ENCODE data around the gene HOXA2.

HOXA2 gene

GRCh38 chr7:27121684-27122076, 19.2 kb upstream of the HOXA2 start:
- TF ChIP-seq POU2F2 (IDR thresholded peaks at IDR 0.05; ENCODE audit: low read depth, low read length) (no peak), PAX5 (IDR thresholded peaks at IDR 0.05; ENCODE audit: insufficient read depth, low read length, severe bottlenecking) (no peak), SPI1 (IDR thresholded peaks at IDR 0.05; ENCODE audit: low read depth, low read length) (no peak), POLR2A (IDR thresholded peaks at IDR 0.05; ENCODE audit: low read depth, low read length) (no peak), TAF1 (IDR thresholded peaks at IDR 0.05; ENCODE audit: low read depth, low read length) (no peak), POLR2AphosphoS5 (IDR thresholded peaks at IDR 0.05; ENCODE audit: low read depth, low read length) (no peak)
- FAIRE-seq (no peak), DNase-seq (ENCODE audit: insufficient read length, low spot score) (no peak)

GRCh38 chr7:27119412-27119911, 17.0 kb upstream of the HOXA2 start:
- no peak for FAIRE-seq
- no peak for TF ChIP-seq POLR2AphosphoS5 (IDR thresholded peaks at IDR 0.05; ENCODE audit: low read depth, low read length)
- TF ChIP-seq PAX5 (IDR thresholded peaks at IDR 0.05; ENCODE audit: insufficient read depth, low read length, severe bottlenecking) = no peak
- TF ChIP-seq POLR2A (IDR thresholded peaks at IDR 0.05; ENCODE audit: low read depth, low read length) = no peak
- TF ChIP-seq POU2F2 (IDR thresholded peaks at IDR 0.05; ENCODE audit: low read depth, low read length) = no peak
- no peak for TF ChIP-seq TAF1 (IDR thresholded peaks at IDR 0.05; ENCODE audit: low read depth, low read length)
- TF ChIP-seq SPI1 (IDR thresholded peaks at IDR 0.05; ENCODE audit: low read depth, low read length) = no peak
- DNase-seq (ENCODE audit: insufficient read length, low spot score) = no peak

- TF ChIP-seq POU2F2 (IDR thresholded peaks at IDR 0.05; ENCODE audit: low read depth, low read length) (no peak), TAF1 (IDR thresholded peaks at IDR 0.05; ENCODE audit: low read depth, low read length) (no peak), SPI1 (IDR thresholded peaks at IDR 0.05; ENCODE audit: low read depth, low read length) (no peak), PAX5 (IDR thresholded peaks at IDR 0.05; ENCODE audit: insufficient read depth, low read length, severe bottlenecking) (no peak), POLR2AphosphoS5 (IDR thresholded peaks at IDR 0.05; ENCODE audit: low read depth, low read length) (no peak), POLR2A (IDR thresholded peaks at IDR 0.05; ENCODE audit: low read depth, low read length) (no peak)
- FAIRE-seq = no peak
Observed at GRCh38 chr7:27118580-27118979, 16.1 kb upstream of the HOXA2 start.

GRCh38 chr7:27117887-27118491, 15.5 kb upstream of the HOXA2 start:
- FAIRE-seq (no peak), DNase-seq (ENCODE audit: insufficient read length, low spot score) (no peak)
- TF ChIP-seq TAF1 (IDR thresholded peaks at IDR 0.05; ENCODE audit: low read depth, low read length) (no peak), POLR2AphosphoS5 (IDR thresholded peaks at IDR 0.05; ENCODE audit: low read depth, low read length) (no peak), POU2F2 (IDR thresholded peaks at IDR 0.05; ENCODE audit: low read depth, low read length) (no peak), POLR2A (IDR thresholded peaks at IDR 0.05; ENCODE audit: low read depth, low read length) (no peak), PAX5 (IDR thresholded peaks at IDR 0.05; ENCODE audit: insufficient read depth, low read length, severe bottlenecking) (no peak), SPI1 (IDR thresholded peaks at IDR 0.05; ENCODE audit: low read depth, low read length) (no peak)

More at GRCh38 chr7:27118580-27118979, 16.1 kb upstream of the HOXA2 start:
- no peak for DNase-seq (ENCODE audit: insufficient read length, low spot score)

- DNase-seq (ENCODE audit: insufficient read length, low spot score) (no peak), FAIRE-seq (no peak)
Observed at GRCh38 chr7:27116962-27117886, 14.7 kb upstream of the HOXA2 start.

GRCh38 chr7:27116031-27116961, 13.8 kb upstream of the HOXA2 start:
- DNase-seq (ENCODE audit: insufficient read length, low spot score) = no peak
- no peak for FAIRE-seq
- no peak for TF ChIP-seq SPI1 (IDR thresholded peaks at IDR 0.05; ENCODE audit: low read depth, low read length)
- TF ChIP-seq POLR2A (IDR thresholded peaks at IDR 0.05; ENCODE audit: low read depth, low read length) = no peak
- TF ChIP-seq TAF1 (IDR thresholded peaks at IDR 0.05; ENCODE audit: low read depth, low read length) = no peak
- TF ChIP-seq POLR2AphosphoS5 (IDR thresholded peaks at IDR 0.05; ENCODE audit: low read depth, low read length) = no peak
- no peak for TF ChIP-seq PAX5 (IDR thresholded peaks at IDR 0.05; ENCODE audit: insufficient read depth, low read length, severe bottlenecking)
- TF ChIP-seq POU2F2 (IDR thresholded peaks at IDR 0.05; ENCODE audit: low read depth, low read length) = no peak

More at GRCh38 chr7:27116962-27117886, 14.7 kb upstream of the HOXA2 start:
- TF ChIP-seq SPI1 (IDR thresholded peaks at IDR 0.05; ENCODE audit: low read depth, low read length) (no peak), PAX5 (IDR thresholded peaks at IDR 0.05; ENCODE audit: insufficient read depth, low read length, severe bottlenecking) (no peak), POLR2A (IDR thresholded peaks at IDR 0.05; ENCODE audit: low read depth, low read length) (no peak), TAF1 (IDR thresholded peaks at IDR 0.05; ENCODE audit: low read depth, low read length) (no peak), POLR2AphosphoS5 (IDR thresholded peaks at IDR 0.05; ENCODE audit: low read depth, low read length) (no peak)

- no peak for TF ChIP-seq TAF1 (IDR thresholded peaks at IDR 0.05; ENCODE audit: low read depth, low read length)
- TF ChIP-seq POU2F2 (IDR thresholded peaks at IDR 0.05; ENCODE audit: low read depth, low read length) = no peak
- TF ChIP-seq POLR2AphosphoS5 (IDR thresholded peaks at IDR 0.05; ENCODE audit: low read depth, low read length) = no peak
- TF ChIP-seq PAX5 (IDR thresholded peaks at IDR 0.05; ENCODE audit: insufficient read depth, low read length, severe bottlenecking) = no peak
- TF ChIP-seq POLR2A (IDR thresholded peaks at IDR 0.05; ENCODE audit: low read depth, low read length) = no peak
- TF ChIP-seq SPI1 (IDR thresholded peaks at IDR 0.05; ENCODE audit: low read depth, low read length) = no peak
- DNase-seq (ENCODE audit: insufficient read length, low spot score) (no peak), FAIRE-seq (no peak)
Observed at GRCh38 chr7:27115221-27116026, 12.9 kb upstream of the HOXA2 start.

- DNase-seq (ENCODE audit: insufficient read length, low spot score) (no peak), FAIRE-seq (no peak)
- TF ChIP-seq PAX5 (IDR thresholded peaks at IDR 0.05; ENCODE audit: insufficient read depth, low read length, severe bottlenecking) (no peak), TAF1 (IDR thresholded peaks at IDR 0.05; ENCODE audit: low read depth, low read length) (no peak), POLR2A (IDR thresholded peaks at IDR 0.05; ENCODE audit: low read depth, low read length) (no peak), SPI1 (IDR thresholded peaks at IDR 0.05; ENCODE audit: low read depth, low read length) (no peak), POU2F2 (IDR thresholded peaks at IDR 0.05; ENCODE audit: low read depth, low read length) (no peak), POLR2AphosphoS5 (IDR thresholded peaks at IDR 0.05; ENCODE audit: low read depth, low read length) (no peak)
Observed at GRCh38 chr7:27114881-27115220, 12.4 kb upstream of the HOXA2 start.
